Measurements from ENCODE around the gene B3GLCT. TPM values are rescaled to one million over a fixed set of nuclear protein-coding genes. Genes with fewer than 3 reads are reported as not detected.
"Not testable (repeated sequence)": the region's sequence is repeated elsewhere in the genome, so short reads cannot be mapped to it uniquely, and the experiment has no call there.

B3GLCT gene
- total RNA-seq, 2 donors from 2014 or later: 10.1 to 11.5 TPM

- H3K27me3 ChIP-seq (ENCODE audit: control insufficient read depth, insufficient read depth, low read length, poor library complexity, severe bottlenecking): no peaks in the 10 kb centered on the region
- peaks cover 5% of the 10 kb centered on the region for H3K4me1 ChIP-seq (ENCODE audit: control insufficient read depth, insufficient read depth, low read length)
- DNase-seq: no peak
- WGBS, 2 experiments (ENCODE audit: insufficient coverage in 1 of 2, insufficient read length in 1 of 2): 93 to 100% methylated on average over 1 to 3 of the region's 3 CpGs
- no peaks in the 10 kb centered on the region for H3K36me3 ChIP-seq (ENCODE audit: control insufficient read depth, insufficient read depth, low read length)
- H3K27ac ChIP-seq (ENCODE audit: low read depth, low read length): no peak overlapping the region
- no peaks in the 10 kb centered on the region for H3K9me3 ChIP-seq (ENCODE audit: control insufficient read depth, low read length)
- Mint-ChIP-seq H3K4me1 (peaks cover 9% of the 10 kb centered on the region), H3K27ac (no peak overlapping the region), H3K9me3 (peaks cover 6% of the 10 kb centered on the region), H3K36me3 (ENCODE audit: low read depth) (no peaks in the 10 kb centered on the region), H3K4me3 (no peak overlapping the region), H3K27me3 (ENCODE audit: insufficient read depth) (no peaks in the 10 kb centered on the region)
- no peak for TF ChIP-seq CTCF (conservative IDR thresholded peaks at IDR 0.05)
- H3K4me3 ChIP-seq (ENCODE audit: low read length): no peak overlapping the region
- H3K9ac ChIP-seq (ENCODE audit: extremely low read depth, low read length, poor library complexity, severe bottlenecking): no peak overlapping the region
Observed at GRCh38 chr13:31175847-31176532, 23.8 kb upstream of the B3GLCT start.

GRCh38 chr13:31177813-31178495 is 21.8 kb upstream of the B3GLCT start:
- not testable (repeated sequence) for DNase-seq; H3K27me3 ChIP-seq (ENCODE audit: control insufficient read depth, insufficient read depth, low read length, poor library complexity, severe bottlenecking); H3K27ac ChIP-seq (ENCODE audit: low read depth, low read length); H3K4me1 ChIP-seq (ENCODE audit: control insufficient read depth, insufficient read depth, low read length); H3K27ac Mint-ChIP-seq; H3K9me3 ChIP-seq (ENCODE audit: control insufficient read depth, low read length); H3K9ac ChIP-seq (ENCODE audit: extremely low read depth, low read length, poor library complexity, severe bottlenecking); H3K4me3 ChIP-seq (ENCODE audit: low read length); H3K4me3 Mint-ChIP-seq; H3K36me3 ChIP-seq (ENCODE audit: control insufficient read depth, insufficient read depth, low read length); H3K27me3 Mint-ChIP-seq (ENCODE audit: insufficient read depth); H3K36me3 Mint-ChIP-seq (ENCODE audit: low read depth); H3K4me1 Mint-ChIP-seq
- 96% methylated on average over 10 to 12 of the region's 12 CpGs for WGBS, 2 experiments (ENCODE audit: insufficient coverage in 1 of 2, insufficient read length in 1 of 2)
- peaks cover 15% of the 10 kb centered on the region for H3K9me3 Mint-ChIP-seq

- DNase-seq: no peak
- Mint-ChIP-seq H3K4me3 (no peak overlapping the region), H3K4me1 (peaks cover 9% of the 10 kb centered on the region), H3K27ac (no peak overlapping the region), H3K9me3 (peaks cover 20% of the 10 kb centered on the region), H3K27me3 (ENCODE audit: insufficient read depth) (no peaks in the 10 kb centered on the region), H3K36me3 (ENCODE audit: low read depth) (peaks cover 1% of the 10 kb centered on the region)
- Histone ChIP-seq H3K4me3 (ENCODE audit: low read length) (no peak overlapping the region), H3K9me3 (ENCODE audit: control insufficient read depth, low read length) (no peaks in the 10 kb centered on the region), H3K9ac (ENCODE audit: extremely low read depth, low read length, poor library complexity, severe bottlenecking) (no peak overlapping the region), H3K27me3 (ENCODE audit: control insufficient read depth, insufficient read depth, low read length, poor library complexity, severe bottlenecking) (no peaks in the 10 kb centered on the region), H3K27ac (ENCODE audit: low read depth, low read length) (no peak overlapping the region), H3K36me3 (ENCODE audit: control insufficient read depth, insufficient read depth, low read length) (no peaks in the 10 kb centered on the region), H3K4me1 (ENCODE audit: control insufficient read depth, insufficient read depth, low read length) (peaks cover 5% of the 10 kb centered on the region)
- no peak for TF ChIP-seq CTCF (conservative IDR thresholded peaks at IDR 0.05)
- WGBS, 2 experiments (ENCODE audit: insufficient coverage in 1 of 2, insufficient read length in 1 of 2): 93 to 96% methylated on average over 6 to 8 of the region's 8 CpGs
Observed at GRCh38 chr13:31179241-31179640, 20.5 kb upstream of the B3GLCT start.
